GM10266 (cell line): ENCODE results near the gene PDK1.

ENCODE experiments used
- DNase-seq: peaks from one replicate; pipeline ENCODE4 v3.0.0; 2012; ENCODE audit errors: extremely low spot score
- TF ChIP-seq, protein P1 (sequence below): IDR thresholded peaks from 2 replicates; pipeline ENCODE4 v1.5.1; 2012; ENCODE audit warnings: mild to moderate bottlenecking, low read depth; ENCODE audit not compliant: control insufficient read depth, insufficient read depth; ENCODE audit errors: missing control alignments

PDK1 gene

GRCh38 chr2:172655838-172656573 is 100.1 kb downstream of the PDK1 start:
- DNase-seq: no peak
- TF ChIP-seq, protein P1, sequence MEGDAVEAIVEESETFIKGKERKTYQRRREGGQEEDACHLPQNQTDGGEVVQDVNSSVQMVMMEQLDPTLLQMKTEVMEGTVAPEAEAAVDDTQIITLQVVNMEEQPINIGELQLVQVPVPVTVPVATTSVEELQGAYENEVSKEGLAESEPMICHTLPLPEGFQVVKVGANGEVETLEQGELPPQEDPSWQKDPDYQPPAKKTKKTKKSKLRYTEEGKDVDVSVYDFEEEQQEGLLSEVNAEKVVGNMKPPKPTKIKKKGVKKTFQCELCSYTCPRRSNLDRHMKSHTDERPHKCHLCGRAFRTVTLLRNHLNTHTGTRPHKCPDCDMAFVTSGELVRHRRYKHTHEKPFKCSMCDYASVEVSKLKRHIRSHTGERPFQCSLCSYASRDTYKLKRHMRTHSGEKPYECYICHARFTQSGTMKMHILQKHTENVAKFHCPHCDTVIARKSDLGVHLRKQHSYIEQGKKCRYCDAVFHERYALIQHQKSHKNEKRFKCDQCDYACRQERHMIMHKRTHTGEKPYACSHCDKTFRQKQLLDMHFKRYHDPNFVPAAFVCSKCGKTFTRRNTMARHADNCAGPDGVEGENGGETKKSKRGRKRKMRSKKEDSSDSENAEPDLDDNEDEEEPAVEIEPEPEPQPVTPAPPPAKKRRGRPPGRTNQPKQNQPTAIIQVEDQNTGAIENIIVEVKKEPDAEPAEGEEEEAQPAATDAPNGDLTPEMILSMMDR: no peak
